ENCODE data around the gene EDN2.

- no peak for TF ChIP-seq ZNF274 (IDR thresholded peaks at IDR 0.05; ENCODE audit: low read depth, low read length)
- TF ChIP-seq SUZ12 (IDR thresholded peaks at IDR 0.05; ENCODE audit: extremely low read depth, insufficient read depth, insufficient read length): no peak
Observed at GRCh38 chr1:41509270-41509671, 24.8 kb upstream of the EDN2 start.

Measured in NT2/D1 (cell line).